22Rv1 (cell line): Measurements from ENCODE around the gene PCGF6.

ENCODE experiments used
- H3K27ac ChIP-seq: fragments of 450-650 bp; 2 replicates; pipeline ENCODE4 v1.5.1; 2017
- ZFX ChIP-seq: fragments of 450-650 bp; IDR thresholded peaks from 2 replicates; pipeline ENCODE4 v1.6.1; 2017; ENCODE audit warnings: antibody characterized with exemption, borderline replicate concordance
- TF ChIP-seq, protein P1 (sequence below): fragments of 450-650 bp; IDR thresholded peaks from 2 replicates; pipeline ENCODE4 v1.5.1; 2017; ENCODE audit warnings: mild to moderate bottlenecking

The PCGF6 gene

DNA sequence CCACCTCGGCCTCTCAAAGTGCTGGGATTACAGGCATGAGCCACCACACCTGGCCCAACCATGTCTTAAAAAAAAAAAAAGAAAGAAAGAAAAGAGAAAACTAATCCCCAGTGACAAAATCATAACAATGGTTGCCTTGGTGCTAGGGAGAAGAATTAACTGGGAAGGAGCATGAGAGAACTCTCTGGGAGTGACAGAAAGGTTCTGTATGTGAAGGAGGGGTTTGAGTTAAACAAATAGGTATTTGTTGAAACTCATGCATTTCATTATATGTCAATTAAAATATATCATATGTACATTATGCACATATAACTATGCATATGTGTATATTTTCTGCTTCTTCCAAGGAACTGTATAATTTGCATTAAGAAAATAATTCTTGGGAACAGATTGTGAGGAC is 40.7 kb downstream of the PCGF6 start:
- TF ChIP-seq, protein P1, sequence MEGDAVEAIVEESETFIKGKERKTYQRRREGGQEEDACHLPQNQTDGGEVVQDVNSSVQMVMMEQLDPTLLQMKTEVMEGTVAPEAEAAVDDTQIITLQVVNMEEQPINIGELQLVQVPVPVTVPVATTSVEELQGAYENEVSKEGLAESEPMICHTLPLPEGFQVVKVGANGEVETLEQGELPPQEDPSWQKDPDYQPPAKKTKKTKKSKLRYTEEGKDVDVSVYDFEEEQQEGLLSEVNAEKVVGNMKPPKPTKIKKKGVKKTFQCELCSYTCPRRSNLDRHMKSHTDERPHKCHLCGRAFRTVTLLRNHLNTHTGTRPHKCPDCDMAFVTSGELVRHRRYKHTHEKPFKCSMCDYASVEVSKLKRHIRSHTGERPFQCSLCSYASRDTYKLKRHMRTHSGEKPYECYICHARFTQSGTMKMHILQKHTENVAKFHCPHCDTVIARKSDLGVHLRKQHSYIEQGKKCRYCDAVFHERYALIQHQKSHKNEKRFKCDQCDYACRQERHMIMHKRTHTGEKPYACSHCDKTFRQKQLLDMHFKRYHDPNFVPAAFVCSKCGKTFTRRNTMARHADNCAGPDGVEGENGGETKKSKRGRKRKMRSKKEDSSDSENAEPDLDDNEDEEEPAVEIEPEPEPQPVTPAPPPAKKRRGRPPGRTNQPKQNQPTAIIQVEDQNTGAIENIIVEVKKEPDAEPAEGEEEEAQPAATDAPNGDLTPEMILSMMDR, result no peak
- no peak for TF ChIP-seq ZFX
- H3K27ac ChIP-seq, result no peak overlapping the region

- H3K27ac ChIP-seq, result no peak overlapping the region
- TF ChIP-seq, protein P1, result no peak
- no peak for TF ChIP-seq ZFX
These were observed 43.3 kb downstream of the PCGF6 start for GRCh38 chr10:103307594-103307993.

GRCh38 chr10:103295374-103296015 is 55.4 kb downstream of the PCGF6 start:
- no peak overlapping the region for H3K27ac ChIP-seq
- TF ChIP-seq, protein P1, result no peak

DNA sequence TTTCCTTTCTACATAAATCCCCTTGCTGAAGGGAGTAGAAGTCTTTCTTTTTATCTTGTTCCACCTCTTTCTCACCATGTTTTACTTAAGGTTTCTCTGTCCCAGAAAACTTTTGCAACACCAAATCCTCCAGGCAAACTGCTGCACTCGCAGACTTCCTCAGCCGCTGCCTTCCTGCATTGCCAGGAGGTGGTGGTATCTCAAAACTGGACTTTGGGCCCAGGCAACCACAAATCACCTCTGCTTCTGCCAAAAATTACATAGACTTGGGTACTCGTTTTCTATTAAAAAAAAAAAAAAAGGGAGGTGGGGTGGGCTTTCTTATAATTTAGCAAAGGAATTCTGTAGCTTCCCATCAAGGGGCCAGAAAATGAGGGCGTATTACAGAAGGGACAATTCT is 59.4 kb downstream of the PCGF6 start:
- TF ChIP-seq, protein P1, result no peak
- TF ChIP-seq ZFX, result no peak
- no peak overlapping the region for H3K27ac ChIP-seq

DNA sequence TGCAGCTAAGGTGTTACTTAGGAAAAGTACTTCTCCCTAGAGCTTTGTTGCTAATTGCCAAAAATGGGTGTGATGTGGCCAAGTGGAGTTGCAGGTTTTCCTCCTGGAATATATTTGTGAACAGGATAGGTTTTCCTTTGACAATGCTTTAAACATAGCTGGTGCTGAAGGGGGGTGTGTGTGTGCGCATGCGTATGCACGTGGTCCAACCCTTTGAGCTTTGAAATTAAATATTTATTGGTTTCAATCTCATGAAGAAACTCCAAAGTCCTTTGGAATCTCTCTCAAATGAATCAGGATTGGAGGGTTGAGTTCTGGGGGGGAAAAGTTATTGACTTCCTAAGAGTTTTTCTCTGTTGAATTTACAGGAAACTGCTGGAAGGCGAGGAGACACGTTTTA is 62.9 kb downstream of the PCGF6 start:
- TF ChIP-seq, protein P1, result no peak
- no peak for TF ChIP-seq ZFX
- H3K27ac ChIP-seq, result no peak overlapping the region

- H3K27ac ChIP-seq, result no peak overlapping the region
- TF ChIP-seq, protein P1, result no peak
- no peak for TF ChIP-seq ZFX
These were observed 66.8 kb downstream of the PCGF6 start for GRCh38 chr10:103284170-103284569.

- no peak overlapping the region for H3K27ac ChIP-seq
- TF ChIP-seq, protein P1, result no peak
- TF ChIP-seq ZFX, result no peak
These were observed 68.0 kb downstream of the PCGF6 start for GRCh38 chr10:103282961-103283360.
